ENCODE measurements around the gene PEX10. TPM values are rescaled to one million over a fixed set of nuclear protein-coding genes. Genes with fewer than 3 reads are reported as not detected.

The PEX10 gene
- total RNA-seq, 1 experiment from 2014 or later, result 27.6 TPM

DNA sequence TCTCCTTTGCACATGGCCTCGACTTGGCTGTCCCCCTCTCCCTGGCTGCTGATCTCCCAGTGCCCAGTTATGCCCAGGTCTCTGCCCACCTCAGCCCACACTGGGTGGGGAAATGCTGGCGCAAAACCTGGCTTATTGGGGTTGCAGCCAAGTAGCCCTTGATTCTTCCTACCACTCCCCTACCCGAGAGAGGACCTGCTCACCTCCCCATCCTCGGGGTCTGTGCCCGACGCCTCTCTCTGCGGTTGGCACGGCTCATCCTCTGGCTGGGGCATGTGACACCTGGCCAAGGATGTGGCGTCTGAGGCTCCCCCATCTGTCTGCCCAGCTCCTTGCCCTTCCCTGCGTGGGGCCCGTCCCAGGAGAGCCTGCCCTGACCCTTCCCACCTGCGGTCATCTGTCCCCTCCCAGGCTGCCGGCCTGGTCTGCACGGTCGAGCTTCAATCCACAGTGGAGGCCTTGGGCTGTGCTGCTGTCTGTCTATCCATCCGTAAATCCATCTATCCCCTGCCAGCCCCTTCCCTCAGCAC is 6.5 kb upstream of the PEX10 start:
- BruUV-seq (replicated peaks), result no TSS peak
- ChIA-PET CTCF (no interaction called here), POLR2A (ENCODE audit: low non-redundant PET) (no interaction called here)
- Histone ChIP-seq H3K27ac (ENCODE audit: low read depth, low read length, poor library complexity, severe bottlenecking) (no peak overlapping the region), H3K36me3 (ENCODE audit: insufficient read depth, low read length, poor library complexity, severe bottlenecking) (no peaks in the 10 kb centered on the region), H3K4me3 (ENCODE audit: low read depth, low read length, poor library complexity, severe bottlenecking) (no peak overlapping the region), H3K4me1 (ENCODE audit: insufficient read depth, low read length, poor library complexity, severe bottlenecking) (peaks cover 5% of the 10 kb centered on the region), H3K9me3 (ENCODE audit: low read depth, low read length, poor library complexity, severe bottlenecking) (no peaks in the 10 kb centered on the region), H3K27me3 (replicated peaks; ENCODE audit: insufficient read depth, low read depth, low read length, poor library complexity) (peaks cover 74% of the 10 kb centered on the region)
- TF ChIP-seq, protein P1, sequence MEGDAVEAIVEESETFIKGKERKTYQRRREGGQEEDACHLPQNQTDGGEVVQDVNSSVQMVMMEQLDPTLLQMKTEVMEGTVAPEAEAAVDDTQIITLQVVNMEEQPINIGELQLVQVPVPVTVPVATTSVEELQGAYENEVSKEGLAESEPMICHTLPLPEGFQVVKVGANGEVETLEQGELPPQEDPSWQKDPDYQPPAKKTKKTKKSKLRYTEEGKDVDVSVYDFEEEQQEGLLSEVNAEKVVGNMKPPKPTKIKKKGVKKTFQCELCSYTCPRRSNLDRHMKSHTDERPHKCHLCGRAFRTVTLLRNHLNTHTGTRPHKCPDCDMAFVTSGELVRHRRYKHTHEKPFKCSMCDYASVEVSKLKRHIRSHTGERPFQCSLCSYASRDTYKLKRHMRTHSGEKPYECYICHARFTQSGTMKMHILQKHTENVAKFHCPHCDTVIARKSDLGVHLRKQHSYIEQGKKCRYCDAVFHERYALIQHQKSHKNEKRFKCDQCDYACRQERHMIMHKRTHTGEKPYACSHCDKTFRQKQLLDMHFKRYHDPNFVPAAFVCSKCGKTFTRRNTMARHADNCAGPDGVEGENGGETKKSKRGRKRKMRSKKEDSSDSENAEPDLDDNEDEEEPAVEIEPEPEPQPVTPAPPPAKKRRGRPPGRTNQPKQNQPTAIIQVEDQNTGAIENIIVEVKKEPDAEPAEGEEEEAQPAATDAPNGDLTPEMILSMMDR (conservative IDR thresholded peaks at IDR 0.05; ENCODE audit: low read depth, low read length), result no peak
- no peak for TF ChIP-seq EZH2 (IDR thresholded peaks at IDR 0.05; ENCODE audit: borderline replicate concordance, low read depth, low read length, poor library complexity, severe bottlenecking)
- no peak for DNase-seq (ENCODE audit: low spot score)
- intact Hi-C loops (cut with micrococcal nuclease; ENCODE audit: unreplicated experiment), result no loop called here

DNA sequence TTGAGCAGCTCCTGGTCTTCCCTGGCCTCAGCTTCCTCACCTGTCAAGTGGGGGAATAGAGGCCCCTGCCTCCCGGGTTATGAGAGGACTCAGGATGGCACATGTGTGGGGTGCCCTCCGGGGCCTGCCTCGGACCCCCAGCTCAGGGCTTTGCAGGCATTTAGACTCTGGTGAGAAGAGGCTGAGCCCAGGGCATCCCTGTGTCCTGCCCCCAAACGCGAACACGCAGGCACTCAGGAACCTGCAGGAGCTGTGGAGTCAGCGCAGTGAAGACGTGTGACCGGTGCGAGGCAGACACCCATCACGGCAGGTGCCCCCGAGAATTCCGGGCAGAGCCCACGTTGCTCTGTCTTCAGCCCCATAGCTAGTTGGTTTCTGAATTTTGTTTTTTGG is 5.5 kb upstream of the PEX10 start:
- no peaks in the 10 kb centered on the region for H3K36me3 ChIP-seq (ENCODE audit: insufficient read depth, low read length, poor library complexity, severe bottlenecking)
- POLR2A ChIA-PET (ENCODE audit: low non-redundant PET), result no interaction called here
- DNase-seq (ENCODE audit: low spot score), result no peak
- no peaks in the 10 kb centered on the region for H3K9me3 ChIP-seq (ENCODE audit: low read depth, low read length, poor library complexity, severe bottlenecking)
- CTCF ChIA-PET, result no interaction called here
- peaks cover 67% of the 10 kb centered on the region for H3K27me3 ChIP-seq (replicated peaks; ENCODE audit: insufficient read depth, low read depth, low read length, poor library complexity)
- intact Hi-C loops (cut with micrococcal nuclease; ENCODE audit: unreplicated experiment), result no loop called here
- H3K27ac ChIP-seq (ENCODE audit: low read depth, low read length, poor library complexity, severe bottlenecking), result no peak overlapping the region
- TF ChIP-seq, protein P1 (conservative IDR thresholded peaks at IDR 0.05; ENCODE audit: low read depth, low read length), result no peak
- TF ChIP-seq EZH2 (IDR thresholded peaks at IDR 0.05; ENCODE audit: borderline replicate concordance, low read depth, low read length, poor library complexity, severe bottlenecking), result no peak
- peaks cover 15% of the 10 kb centered on the region for H3K4me1 ChIP-seq (ENCODE audit: insufficient read depth, low read length, poor library complexity, severe bottlenecking)
- no TSS peak for BruUV-seq (replicated peaks)
- no peak overlapping the region for H3K4me3 ChIP-seq (ENCODE audit: low read depth, low read length, poor library complexity, severe bottlenecking)

DNA sequence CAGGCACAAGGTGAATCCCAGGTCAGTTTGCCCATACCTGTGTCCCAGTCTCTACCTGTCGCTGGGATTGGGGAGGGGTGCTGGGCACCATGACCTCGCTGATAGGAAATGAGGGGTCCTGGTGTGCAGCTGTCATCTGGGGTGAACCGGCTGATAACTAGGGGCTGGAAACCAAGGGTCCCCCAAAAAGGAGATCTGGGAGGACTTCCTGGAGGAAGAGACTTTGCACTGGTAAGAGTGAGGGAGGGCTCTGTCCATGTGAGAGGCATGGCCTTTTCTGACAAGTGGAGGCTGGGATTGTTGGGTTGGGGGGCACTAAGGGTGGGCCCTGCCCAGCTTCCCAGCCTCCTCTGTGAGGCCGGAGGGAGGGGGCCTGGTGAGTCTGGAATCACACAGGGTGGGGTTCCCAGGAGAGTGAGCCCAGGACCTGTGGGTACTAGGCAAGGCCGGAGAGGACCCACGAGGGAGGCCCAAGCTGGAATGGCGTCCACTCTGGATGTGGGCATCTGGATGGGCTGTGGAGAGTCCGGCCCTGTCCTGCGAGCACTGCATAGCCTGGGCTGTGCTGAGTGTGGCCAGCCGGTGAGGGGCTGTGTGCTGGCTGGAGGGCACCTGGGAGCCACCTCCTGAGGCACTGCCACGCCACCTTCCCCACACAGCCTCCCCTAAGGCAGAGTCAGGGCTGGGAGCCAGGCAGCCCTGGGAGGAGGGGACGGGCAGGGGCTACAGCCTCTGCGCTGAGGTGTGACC is 4.9 kb upstream of the PEX10 start:
- TF ChIP-seq EZH2 (IDR thresholded peaks at IDR 0.05; ENCODE audit: borderline replicate concordance, low read depth, low read length, poor library complexity, severe bottlenecking), result no peak
- TF ChIP-seq, protein P1 (conservative IDR thresholded peaks at IDR 0.05; ENCODE audit: low read depth, low read length), result no peak
- H3K9me3 ChIP-seq (ENCODE audit: low read depth, low read length, poor library complexity, severe bottlenecking), result no peaks in the 10 kb centered on the region
- peaks cover 61% of the 10 kb centered on the region for H3K27me3 ChIP-seq (replicated peaks; ENCODE audit: insufficient read depth, low read depth, low read length, poor library complexity)
- H3K27ac ChIP-seq (ENCODE audit: low read depth, low read length, poor library complexity, severe bottlenecking), result no peak overlapping the region
- intact Hi-C loops (cut with micrococcal nuclease; ENCODE audit: unreplicated experiment), result no loop called here
- ChIA-PET CTCF (interaction anchor here (0.6 kb wide), 1 partner anchor 989 kb away, joined by 3 read pairs; no protein-coding TSS in a partner anchor), POLR2A (ENCODE audit: low non-redundant PET) (no interaction called here)
- H3K36me3 ChIP-seq (ENCODE audit: insufficient read depth, low read length, poor library complexity, severe bottlenecking), result no peaks in the 10 kb centered on the region
- no peak overlapping the region for H3K4me3 ChIP-seq (ENCODE audit: low read depth, low read length, poor library complexity, severe bottlenecking)
- BruUV-seq (replicated peaks), result no TSS peak
- DNase-seq (ENCODE audit: low spot score), result no peak
- peaks cover 16% of the 10 kb centered on the region for H3K4me1 ChIP-seq (ENCODE audit: insufficient read depth, low read length, poor library complexity, severe bottlenecking)

All from A673 (cell line).